Prostate gland (tissue), 2 donors: ENCODE results near the gene NPFFR1. TPM values are rescaled to one million over a fixed set of nuclear protein-coding genes. Genes with fewer than 3 reads are reported as not detected.

Experiments used
- DNase-seq: peaks from one replicate; pipeline ENCODE4 v3.0.0-alpha.2; 2019; ENCODE audit warnings: low spot score
- H3K27ac ChIP-seq, 2 donors: fragments of 200-600 bp; sonication (generic); 2 replicates each; pipeline ENCODE4 v1.5.1; 2017 to 2019
- H3K27me3 ChIP-seq: fragments of 200-600 bp; sonication (generic); replicated peaks from 2 replicates; pipeline ENCODE4 v1.5.1; 2019; ENCODE audit not compliant: insufficient read depth
- H3K36me3 ChIP-seq, 2 donors: fragments of 200-600 bp; sonication (generic); 1 replicate in 1 of 2; 2 replicates in 1 of 2; pipeline versions ENCODE4 v1.5.1 to v1.8.1; 2017 to 2019
- H3K4me1 ChIP-seq: fragments of 200-600 bp; sonication (generic); replicated peaks from 2 replicates; pipeline ENCODE4 v1.5.1; 2019
- H3K4me3 ChIP-seq, 2 donors: fragments of 200-600 bp; sonication (generic); 2 replicates each; pipeline ENCODE4 v1.5.1; 2017 to 2019
- H3K9me3 ChIP-seq: fragments of 200-600 bp; sonication (generic); 2 replicates; pipeline ENCODE4 v1.5.1; 2017
- CTCF ChIP-seq, 4 experiments: fragments of 200-600 bp in 2 of 4; fragments of 450-650 bp in 2 of 4; sonication (generic) in 2 of 4; IDR thresholded peaks; 1 replicate in 3 of 4; 2 replicates in 1 of 4; pipeline ENCODE4 v1.5.1; 2016 to 2019; ENCODE audit warnings: antibody characterized with exemption in 4 of 4, mild to moderate bottlenecking in 2 of 4, moderate library complexity in 2 of 4
- POLR2A ChIP-seq: fragments of 450-650 bp; IDR thresholded peaks from one replicate; pipeline ENCODE4 v1.6.1; 2016; ENCODE audit warnings: antibody characterized with exemption, mild to moderate bottlenecking
- POLR2AphosphoS5 ChIP-seq: sonication (generic); formaldehyde crosslinking; IDR thresholded peaks from one replicate; pipeline ENCODE4 v1.6.1; 2017; ENCODE audit warnings: antibody characterized with exemption
- WGBS: methylation state at CpG from one replicate; pipeline ENCODE4 v1.1.5; 2018; 5-methylcytosine and 5-hydroxymethylcytosine counted together
- intact Hi-C: fragments of 100-400 bp; cut with DNase I; formaldehyde crosslinking; loops from one replicate; pipeline ENCODE4 v1.14.2; 2022
- total RNA-seq, 2 donors: library from RNA; depleted of rRNA; stranded (reverse); fragments of >200 nt; gene quantifications; one replicate each; pipeline ENCODE4 v1.1.0, GENCODE V29; 2016

Gene NPFFR1
- total RNA-seq, 2 donors from 2014 or later = under 0.01 to 1.1 TPM

- no peak overlapping the region for H3K4me3 ChIP-seq
- no peak overlapping the region for H3K27ac ChIP-seq
- H3K9me3 ChIP-seq = no peaks in the 10 kb centered on the region
- DNase-seq = no peak
- TF ChIP-seq POLR2AphosphoS5 = no peak
- no peak for TF ChIP-seq CTCF (IDR thresholded peaks at IDR 0.05)
- TF ChIP-seq POLR2A = no peak
- no peaks in the 10 kb centered on the region for H3K27me3 ChIP-seq
- H3K4me1 ChIP-seq = no peaks in the 10 kb centered on the region
- 66% methylated on average over 5 of the region's 5 CpGs for WGBS
- intact Hi-C loops = no loop called here
- H3K36me3 ChIP-seq = no peaks in the 10 kb centered on the region
Measured at GRCh38 chr10:70320751-70321150, 36.9 kb upstream of the NPFFR1 start.

GRCh38 chr10:70319824-70320223 is 36.0 kb upstream of the NPFFR1 start:
- 87% methylated on average over 5 of the region's 5 CpGs for WGBS
- no peak for TF ChIP-seq POLR2AphosphoS5
- no peak for TF ChIP-seq CTCF (IDR thresholded peaks at IDR 0.05)
- no peak for TF ChIP-seq POLR2A

GRCh38 chr10:70319183-70319582 is 35.4 kb upstream of the NPFFR1 start:
- 86% methylated on average over 6 of the region's 6 CpGs for WGBS
- H3K9me3 ChIP-seq = no peaks in the 10 kb centered on the region
- H3K4me3 ChIP-seq = no peak overlapping the region
- intact Hi-C loops = no loop called here
- DNase-seq = no peak
- TF ChIP-seq POLR2AphosphoS5 (no peak), POLR2A (no peak), CTCF (IDR thresholded peaks at IDR 0.05) (no peak)
- no peaks in the 10 kb centered on the region for H3K4me1 ChIP-seq
- H3K36me3 ChIP-seq = no peaks in the 10 kb centered on the region
- no peak overlapping the region for H3K27ac ChIP-seq
- H3K27me3 ChIP-seq = no peaks in the 10 kb centered on the region

More at GRCh38 chr10:70319824-70320223, 36.0 kb upstream of the NPFFR1 start:
- Histone ChIP-seq H3K27me3 (no peaks in the 10 kb centered on the region), H3K27ac (no peak overlapping the region), H3K4me1 (no peaks in the 10 kb centered on the region), H3K9me3 (no peaks in the 10 kb centered on the region), H3K36me3 (no peaks in the 10 kb centered on the region), H3K4me3 (no peak overlapping the region)
- intact Hi-C loops = no loop called here
- DNase-seq = no peak

- no peaks in the 10 kb centered on the region for H3K4me1 ChIP-seq
- no peak for DNase-seq
- H3K36me3 ChIP-seq = no peaks in the 10 kb centered on the region
- no peak overlapping the region for H3K27ac ChIP-seq
- no peak overlapping the region for H3K4me3 ChIP-seq
- no peak for TF ChIP-seq CTCF (IDR thresholded peaks at IDR 0.05)
- no peak for TF ChIP-seq POLR2A
- no peak for TF ChIP-seq POLR2AphosphoS5
- no peaks in the 10 kb centered on the region for H3K27me3 ChIP-seq
- no peaks in the 10 kb centered on the region for H3K9me3 ChIP-seq
- intact Hi-C loops = no loop called here
- WGBS = 87% methylated on average over 5 of the region's 5 CpGs
Measured at GRCh38 chr10:70317943-70318318, 34.1 kb upstream of the NPFFR1 start.

- Histone ChIP-seq H3K27ac (no peak overlapping the region), H3K4me3 (no peak overlapping the region), H3K4me1 (no peaks in the 10 kb centered on the region), H3K27me3 (no peaks in the 10 kb centered on the region), H3K9me3 (no peaks in the 10 kb centered on the region), H3K36me3 (no peaks in the 10 kb centered on the region)
- TF ChIP-seq CTCF (IDR thresholded peaks at IDR 0.05) (no peak), POLR2AphosphoS5 (no peak), POLR2A (no peak)
- intact Hi-C loops = no loop called here
- no peak for DNase-seq
- WGBS = 82% methylated on average over 5 of the region's 5 CpGs
Measured at GRCh38 chr10:70317272-70317942, 33.6 kb upstream of the NPFFR1 start.
